DND-41 (cell line): ENCODE measurements around the gene KRTAP1-4.

Source experiments
- ATAC-seq: fragments of 200-7000 bp; cut with Tn5 transposase; 3 replicates; pipeline ENCODE4 v1.9.1; 2021; ENCODE audit warnings: low read depth; ENCODE audit not compliant: insufficient read depth
- DNase-seq: peaks from one replicate; pipeline ENCODE4 v3.0.0-alpha.2; 2020
- H2AFZ ChIP-seq: 2 replicates; pipeline ENCODE4 v1.6.0; 2012; ENCODE audit warnings: low read depth, low read length
- H3K27ac ChIP-seq: 2 replicates; pipeline ENCODE4 v1.5.1; 2012; ENCODE audit warnings: low read length, inconsistent platforms
- H3K27me3 ChIP-seq: fragments of 200-600 bp; sonication (generic); 2 replicates; pipeline ENCODE4 v1.6.0; 2012; ENCODE audit warnings: low read length, mild to moderate bottlenecking, inconsistent platforms; ENCODE audit not compliant: insufficient read depth, poor library complexity
- H3K36me3 ChIP-seq: 2 replicates; pipeline ENCODE4 v1.5.1; 2012; ENCODE audit warnings: low read length, inconsistent platforms; ENCODE audit not compliant: insufficient read depth
- H3K4me1 ChIP-seq: 2 replicates; pipeline ENCODE4 v1.5.1; 2012; ENCODE audit warnings: mild to moderate bottlenecking, low read length; ENCODE audit not compliant: insufficient read depth
- H3K4me2 ChIP-seq: 2 replicates; pipeline ENCODE4 v1.6.0; 2012; ENCODE audit warnings: mild to moderate bottlenecking, moderate library complexity, low read length, inconsistent platforms; ENCODE audit not compliant: insufficient read depth
- H3K4me3 ChIP-seq, 2 experiments: fragments of 200-600 bp in 1 of 2; shearing (Covaris generic) in 1 of 2; 2 replicates each; pipeline ENCODE4 v1.5.1; 2012 to 2016; ENCODE audit warnings: inconsistent platforms in 2 of 2, low read length in 2 of 2, mild to moderate bottlenecking in 2 of 2, low read depth in 1 of 2, moderate library complexity in 1 of 2
- H3K79me2 ChIP-seq: 2 replicates; pipeline ENCODE4 v1.6.0; 2012; ENCODE audit warnings: low read length, inconsistent platforms; ENCODE audit not compliant: insufficient read depth
- H3K9ac ChIP-seq: 2 replicates; pipeline ENCODE4 v1.6.0; 2012; ENCODE audit warnings: low read depth, mild to moderate bottlenecking, inconsistent platforms, low read length, moderate library complexity
- H3K9me3 ChIP-seq: 2 replicates; pipeline ENCODE4 v1.5.1; 2012; ENCODE audit warnings: low read length, moderate library complexity, mild to moderate bottlenecking, inconsistent platforms; ENCODE audit not compliant: insufficient read depth, severe bottlenecking
- H4K20me1 ChIP-seq: 2 replicates; pipeline ENCODE4 v1.6.0; 2012; ENCODE audit warnings: low read length; ENCODE audit not compliant: insufficient read depth
- EZH2 ChIP-seq: IDR thresholded peaks from 3 replicates; pipeline ENCODE4 v1.6.1; 2012; ENCODE audit warnings: borderline replicate concordance, low read depth, mild to moderate bottlenecking, moderate library complexity, low read length, inconsistent platforms; ENCODE audit not compliant: severe bottlenecking
- TF ChIP-seq, protein P1 (sequence below): IDR thresholded peaks from 2 replicates; pipeline ENCODE4 v1.5.1; 2012; ENCODE audit warnings: borderline replicate concordance, low read length, moderate library complexity, mild to moderate bottlenecking; ENCODE audit not compliant: poor library complexity, severe bottlenecking; ENCODE audit errors: extremely low read depth

KRTAP1-4 gene

DNA sequence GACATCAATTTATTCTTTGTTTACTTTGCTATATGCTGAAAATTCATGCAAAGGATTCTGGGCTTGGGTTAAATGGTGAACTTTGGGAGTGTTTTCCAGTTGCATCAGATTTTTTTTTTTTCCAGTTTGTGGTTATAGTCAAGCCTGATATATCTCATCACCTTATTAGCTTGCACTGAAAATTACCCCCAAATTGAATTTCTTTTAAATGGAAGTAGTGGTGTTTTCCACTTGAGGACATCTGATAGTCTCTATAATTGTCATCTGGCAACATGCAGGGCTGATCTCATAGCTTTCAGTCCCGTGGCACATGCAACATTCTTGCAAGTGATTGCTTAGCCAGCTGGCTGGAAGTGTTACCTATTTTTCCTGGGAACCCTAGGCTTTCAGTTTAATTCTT lies 16.4 kb downstream of the KRTAP1-4 start:
- no peaks in the 10 kb centered on the region for H3K36me3 ChIP-seq
- H3K4me1 ChIP-seq, result no peaks in the 10 kb centered on the region
- ATAC-seq (no peak), DNase-seq (no peak)
- no peaks in the 10 kb centered on the region for H4K20me1 ChIP-seq
- H3K4me3 ChIP-seq, result no peak overlapping the region
- H3K9ac ChIP-seq, result no peak overlapping the region
- no peak overlapping the region for H3K4me2 ChIP-seq
- no peak overlapping the region for H3K27ac ChIP-seq
- no peak overlapping the region for H2AFZ ChIP-seq
- H3K79me2 ChIP-seq, result no peaks in the 10 kb centered on the region
- TF ChIP-seq, protein P1, sequence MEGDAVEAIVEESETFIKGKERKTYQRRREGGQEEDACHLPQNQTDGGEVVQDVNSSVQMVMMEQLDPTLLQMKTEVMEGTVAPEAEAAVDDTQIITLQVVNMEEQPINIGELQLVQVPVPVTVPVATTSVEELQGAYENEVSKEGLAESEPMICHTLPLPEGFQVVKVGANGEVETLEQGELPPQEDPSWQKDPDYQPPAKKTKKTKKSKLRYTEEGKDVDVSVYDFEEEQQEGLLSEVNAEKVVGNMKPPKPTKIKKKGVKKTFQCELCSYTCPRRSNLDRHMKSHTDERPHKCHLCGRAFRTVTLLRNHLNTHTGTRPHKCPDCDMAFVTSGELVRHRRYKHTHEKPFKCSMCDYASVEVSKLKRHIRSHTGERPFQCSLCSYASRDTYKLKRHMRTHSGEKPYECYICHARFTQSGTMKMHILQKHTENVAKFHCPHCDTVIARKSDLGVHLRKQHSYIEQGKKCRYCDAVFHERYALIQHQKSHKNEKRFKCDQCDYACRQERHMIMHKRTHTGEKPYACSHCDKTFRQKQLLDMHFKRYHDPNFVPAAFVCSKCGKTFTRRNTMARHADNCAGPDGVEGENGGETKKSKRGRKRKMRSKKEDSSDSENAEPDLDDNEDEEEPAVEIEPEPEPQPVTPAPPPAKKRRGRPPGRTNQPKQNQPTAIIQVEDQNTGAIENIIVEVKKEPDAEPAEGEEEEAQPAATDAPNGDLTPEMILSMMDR, result no peak
- no peak for TF ChIP-seq EZH2
- peaks cover 18% of the 10 kb centered on the region for H3K27me3 ChIP-seq
- H3K9me3 ChIP-seq, result no peaks in the 10 kb centered on the region

DNA sequence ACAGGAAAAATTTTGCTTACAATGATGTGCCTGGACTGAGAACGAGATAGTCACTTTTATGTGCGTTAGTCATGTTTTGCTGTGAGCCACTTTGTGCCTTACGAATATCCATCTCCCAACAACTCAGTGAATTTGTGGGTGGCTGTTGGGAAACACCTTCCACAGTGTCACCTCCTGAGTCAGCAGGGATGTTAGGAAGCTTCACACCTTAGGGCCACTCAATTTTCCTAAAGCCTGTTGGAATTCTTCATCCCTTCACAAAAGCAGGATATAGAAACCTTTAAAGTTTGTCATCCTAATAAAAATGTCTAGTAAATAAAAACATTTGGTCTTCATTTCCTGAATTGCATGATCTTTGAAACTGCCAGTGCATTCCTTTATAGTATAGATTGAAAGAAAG lies 16.8 kb downstream of the KRTAP1-4 start:
- no peak overlapping the region for H3K27ac ChIP-seq
- peaks cover 20% of the 10 kb centered on the region for H3K27me3 ChIP-seq
- no peak for DNase-seq
- H3K4me3 ChIP-seq, result no peak overlapping the region
- H2AFZ ChIP-seq, result no peak overlapping the region
- H3K9me3 ChIP-seq, result no peaks in the 10 kb centered on the region
- no peaks in the 10 kb centered on the region for H4K20me1 ChIP-seq
- no peak overlapping the region for H3K9ac ChIP-seq
- H3K36me3 ChIP-seq, result no peaks in the 10 kb centered on the region
- no peak for ATAC-seq
- no peaks in the 10 kb centered on the region for H3K4me1 ChIP-seq
- no peaks in the 10 kb centered on the region for H3K79me2 ChIP-seq
- TF ChIP-seq EZH2, result no peak
- no peak overlapping the region for H3K4me2 ChIP-seq

DNA sequence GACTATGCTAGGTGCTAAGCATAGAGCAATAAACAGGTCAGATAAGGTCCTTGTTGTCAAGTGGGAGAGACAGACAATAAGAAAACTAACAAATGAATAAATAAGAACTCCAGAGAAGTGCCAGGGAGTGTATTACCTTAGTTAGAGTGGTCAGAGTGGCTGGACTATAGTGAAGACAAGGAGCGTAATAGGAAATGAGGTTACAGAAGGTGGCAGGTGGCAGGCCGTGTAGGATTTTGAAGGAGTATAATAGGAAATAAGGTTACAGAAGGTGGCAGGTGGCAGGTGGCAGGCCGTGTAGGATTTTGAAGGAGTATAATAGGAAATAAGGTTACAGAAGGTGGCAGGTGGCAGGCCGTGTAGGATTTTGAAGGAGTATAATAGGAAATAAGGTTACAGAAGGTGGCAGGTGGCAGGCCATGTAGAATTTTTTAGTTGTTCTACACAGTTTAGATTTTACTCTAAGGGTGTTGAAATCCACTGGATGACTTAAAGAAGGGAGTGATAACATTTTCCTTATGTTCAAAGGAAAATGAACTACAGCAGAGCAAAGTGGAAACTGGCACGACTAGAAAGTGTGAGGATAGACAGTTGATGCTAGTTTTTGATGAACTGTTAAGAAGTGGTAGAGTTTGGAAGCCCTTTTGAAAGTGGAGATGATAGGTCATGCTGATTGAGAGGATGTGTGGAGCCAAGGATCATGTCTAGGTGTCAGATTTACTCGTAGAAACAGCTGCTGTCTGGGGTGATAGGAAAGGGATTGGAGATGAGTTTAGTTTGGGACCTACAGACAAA lies 17.5 kb downstream of the KRTAP1-4 start:
- H3K4me2 ChIP-seq, result no peak overlapping the region
- no peaks in the 10 kb centered on the region for H3K9me3 ChIP-seq
- no peak overlapping the region for H3K4me3 ChIP-seq
- no peak overlapping the region for H3K27ac ChIP-seq
- DNase-seq (no peak), ATAC-seq (no peak)
- no peaks in the 10 kb centered on the region for H3K36me3 ChIP-seq
- H2AFZ ChIP-seq, result no peak overlapping the region
- no peaks in the 10 kb centered on the region for H4K20me1 ChIP-seq
- no peak overlapping the region for H3K9ac ChIP-seq
- H3K27me3 ChIP-seq, result peaks cover 20% of the 10 kb centered on the region
- H3K79me2 ChIP-seq, result no peaks in the 10 kb centered on the region
- no peaks in the 10 kb centered on the region for H3K4me1 ChIP-seq
- no peak for TF ChIP-seq EZH2
- TF ChIP-seq, protein P1, result no peak

DNA sequence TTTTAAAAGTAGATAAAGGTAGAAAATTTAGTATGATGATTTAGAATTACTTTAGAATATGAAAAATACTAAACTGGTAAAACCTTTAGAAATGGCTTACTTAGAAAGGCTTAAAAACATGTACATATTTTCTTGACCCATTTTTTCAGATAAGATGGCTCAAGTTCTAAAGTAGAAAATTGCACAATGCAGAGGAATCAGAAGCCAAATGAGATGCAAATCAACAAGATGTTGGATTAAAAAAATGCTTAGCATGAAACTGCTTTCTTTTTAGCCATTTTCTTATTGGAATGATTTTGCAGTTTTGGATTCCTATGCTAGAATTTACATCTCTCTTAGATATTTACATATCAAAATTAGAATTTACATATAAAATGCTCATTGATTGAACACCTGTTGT lies 19.6 kb downstream of the KRTAP1-4 start:
- H3K27me3 ChIP-seq, result peaks cover 24% of the 10 kb centered on the region
- DNase-seq (no peak), ATAC-seq (no peak)
- H3K36me3 ChIP-seq, result no peaks in the 10 kb centered on the region
- H3K4me3 ChIP-seq, result no peak overlapping the region
- no peaks in the 10 kb centered on the region for H3K79me2 ChIP-seq
- no peaks in the 10 kb centered on the region for H4K20me1 ChIP-seq
- H3K4me1 ChIP-seq, result no peaks in the 10 kb centered on the region
- TF ChIP-seq, protein P1, result no peak
- TF ChIP-seq EZH2, result no peak
- H3K4me2 ChIP-seq, result no peak overlapping the region
- no peak overlapping the region for H2AFZ ChIP-seq
- H3K9ac ChIP-seq, result no peak overlapping the region
- no peak overlapping the region for H3K27ac ChIP-seq
- no peaks in the 10 kb centered on the region for H3K9me3 ChIP-seq
